Measurements from ENCODE around the gene MCC. TPM values are rescaled to one million over a fixed set of nuclear protein-coding genes. Genes with fewer than 3 reads are reported as not detected.

The MCC gene
- polyA plus RNA-seq, 1 donor (not counting 4 experiments of a cell fraction or from before 2014, with no cell fraction given) = 24.6 TPM

DNA sequence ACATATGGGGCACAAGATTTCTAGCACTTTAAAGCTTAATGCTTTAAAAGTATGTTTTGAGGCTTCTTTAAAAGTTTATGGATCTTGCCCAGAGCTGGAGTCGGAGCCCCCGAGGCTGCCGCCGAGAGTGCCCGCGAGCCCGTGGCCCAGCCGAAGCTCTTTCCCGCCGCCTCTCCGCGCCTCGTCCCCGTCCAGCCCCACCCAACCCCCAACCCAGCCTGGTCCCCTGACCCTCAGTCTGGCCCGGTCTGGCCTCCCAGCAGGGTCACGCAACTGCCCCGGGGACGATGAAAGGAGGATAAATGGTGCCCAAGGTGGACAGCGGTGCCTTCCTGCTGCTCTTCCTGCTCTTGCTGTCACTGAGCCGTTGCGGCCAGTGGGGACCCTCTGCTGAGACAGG lies 55.2 kb downstream of the MCC start:
- dilution Hi-C loops (cut with MboI; ENCODE audit: extremely low pct_ligation_motif_present, low sequenced_read_pairs) = no loop called here
- DNase-seq (ENCODE audit: low read depth, low spot score) (no peak), FAIRE-seq (no peak)
- no peak overlapping the region for H3K4me2 ChIP-seq (ENCODE audit: control insufficient read depth, extremely low read depth, insufficient read depth, low read depth, low read length)
- no peak for TF ChIP-seq CTCF (optimal IDR thresholded peaks at IDR 0.05 in 1 of 3, IDR thresholded peaks at IDR 0.05 in 1 of 3, conservative IDR thresholded peaks at IDR 0.05 in 1 of 3; ENCODE audit: extremely low read depth in 1 of 3, insufficient read depth in 2 of 3, low read length in 3 of 3)
- no peak for TF ChIP-seq EZH2 (IDR thresholded peaks at IDR 0.05; ENCODE audit: low read length)
- peaks cover 0 to 5% of the 10 kb centered on the region in 2 experiments for H3K36me3 ChIP-seq (ENCODE audit: control insufficient read depth in 2 of 2, extremely low read depth in 1 of 2, insufficient read depth in 2 of 2, low read length in 2 of 2)
- H3K79me2 ChIP-seq (ENCODE audit: control insufficient read depth, insufficient read depth, low read length) = no peaks in the 10 kb centered on the region
- H3K9me3 ChIP-seq (ENCODE audit: control insufficient read depth, low read depth, low read length) = no peaks in the 10 kb centered on the region
- no peaks in the 10 kb centered on the region for H4K20me1 ChIP-seq (ENCODE audit: control insufficient read depth, extremely low read depth, insufficient read depth, low read length)
- H3K27me3 ChIP-seq (ENCODE audit: control insufficient read depth, extremely low read depth, insufficient read depth, low read length) = no peaks in the 10 kb centered on the region
- peaks cover 8% of the 10 kb centered on the region for H3K4me1 ChIP-seq (ENCODE audit: control insufficient read depth, extremely low read depth, insufficient read depth, low read length)
- no peak overlapping the region for H3K9ac ChIP-seq (ENCODE audit: control insufficient read depth, extremely low read depth, insufficient read depth, low read length)
- no peaks in the 10 kb centered on the region for H3K9me1 ChIP-seq (ENCODE audit: control insufficient read depth, extremely low read depth, insufficient read depth, low read length)
- H2AFZ ChIP-seq (ENCODE audit: control insufficient read depth, low read length) = no peak overlapping the region
- no peak overlapping the region for H3K27ac ChIP-seq (ENCODE audit: control insufficient read depth, insufficient read depth, low read length)
- H3K4me3 ChIP-seq (ENCODE audit: control insufficient read depth in 2 of 3, extremely low read depth in 1 of 3, insufficient read depth in 2 of 3, low read depth in 1 of 3, low read length in 3 of 3) = no peak overlapping the region

GRCh38 chr5:113427871-113428574 lies 60.2 kb downstream of the MCC start:
- TF ChIP-seq CTCF (optimal IDR thresholded peaks at IDR 0.05 in 1 of 3, IDR thresholded peaks at IDR 0.05 in 1 of 3, conservative IDR thresholded peaks at IDR 0.05 in 1 of 3; ENCODE audit: extremely low read depth in 1 of 3, insufficient read depth in 2 of 3, low read length in 3 of 3) (peak; percentile 24 to 31 (median 26)), EZH2 (IDR thresholded peaks at IDR 0.05; ENCODE audit: low read length) (no peak)
- no peaks in the 10 kb centered on the region for H3K79me2 ChIP-seq (ENCODE audit: control insufficient read depth, insufficient read depth, low read length)
- no peaks in the 10 kb centered on the region for H3K27me3 ChIP-seq (ENCODE audit: control insufficient read depth, extremely low read depth, insufficient read depth, low read length)
- dilution Hi-C loops (cut with MboI; ENCODE audit: extremely low pct_ligation_motif_present, low sequenced_read_pairs) = no loop called here
- peak; percentile 53 for DNase-seq (ENCODE audit: low read depth, low spot score)
- peak; percentile 88 for FAIRE-seq
- no peaks in the 10 kb centered on the region for H3K36me3 ChIP-seq (ENCODE audit: control insufficient read depth in 2 of 2, extremely low read depth in 1 of 2, insufficient read depth in 2 of 2, low read length in 2 of 2)
- H2AFZ ChIP-seq (ENCODE audit: control insufficient read depth, low read length) = peak overlapping the region; percentile 2
- H3K4me2 ChIP-seq (ENCODE audit: control insufficient read depth, extremely low read depth, insufficient read depth, low read depth, low read length) = peak overlapping the region; percentile 65
- H3K4me3 ChIP-seq (ENCODE audit: control insufficient read depth in 2 of 3, extremely low read depth in 1 of 3, insufficient read depth in 2 of 3, low read depth in 1 of 3, low read length in 3 of 3) = peak overlapping the region in 1 of 3 experiments; percentile 11
- peak overlapping the region; percentile 34 for H3K9ac ChIP-seq (ENCODE audit: control insufficient read depth, extremely low read depth, insufficient read depth, low read length)
- H3K9me1 ChIP-seq (ENCODE audit: control insufficient read depth, extremely low read depth, insufficient read depth, low read length) = no peaks in the 10 kb centered on the region
- peak overlapping the region; percentile 67 for H3K27ac ChIP-seq (ENCODE audit: control insufficient read depth, insufficient read depth, low read length)
- H4K20me1 ChIP-seq (ENCODE audit: control insufficient read depth, extremely low read depth, insufficient read depth, low read length) = no peaks in the 10 kb centered on the region
- H3K9me3 ChIP-seq (ENCODE audit: control insufficient read depth, low read depth, low read length) = no peaks in the 10 kb centered on the region
- H3K4me1 ChIP-seq (ENCODE audit: control insufficient read depth, extremely low read depth, insufficient read depth, low read length) = peaks cover 31% of the 10 kb centered on the region
